ENCODE results near the gene SF3B5.
"Not testable (repeated sequence)": the region's sequence is repeated elsewhere in the genome, so short reads cannot be mapped to it uniquely, and the experiment has no call there.

Gene SF3B5

GRCh38 chr6:144104898-144105487, 9.6 kb upstream of the SF3B5 start:
- DNase-seq (ENCODE audit: low read depth in 2 of 2): no peak

GRCh38 chr6:144104488-144104887, 9.1 kb upstream of the SF3B5 start:
- DNase-seq (ENCODE audit: low read depth in 2 of 2): no peak

DNA sequence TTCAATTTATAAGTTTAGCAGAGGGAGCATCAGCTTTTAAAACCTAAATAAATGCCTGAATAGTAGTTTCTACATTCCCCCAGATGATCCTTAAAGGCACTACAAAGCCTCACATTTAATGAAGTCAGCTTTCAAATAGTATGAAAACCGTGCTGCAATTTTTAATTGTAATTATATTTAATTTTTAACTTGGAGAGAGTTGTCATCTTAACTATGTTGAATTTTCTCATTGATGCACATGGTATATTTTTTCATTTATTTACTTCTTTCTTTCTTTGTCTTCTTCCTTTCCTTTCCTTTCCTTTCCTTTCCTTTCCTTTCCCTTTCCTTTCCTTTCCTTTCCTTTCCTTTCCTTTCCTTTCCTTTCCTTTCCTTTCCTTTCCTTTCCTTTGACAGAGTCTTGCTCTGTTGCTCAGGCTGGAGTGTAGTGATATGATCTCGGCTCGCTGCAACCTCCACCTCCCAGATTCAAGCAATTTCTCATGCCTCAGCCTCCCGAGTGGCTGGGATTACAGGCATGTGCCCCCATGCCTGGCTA, 7.7 kb upstream of the SF3B5 start:
- no peak for DNase-seq (ENCODE audit: low read depth in 2 of 2)

DNA sequence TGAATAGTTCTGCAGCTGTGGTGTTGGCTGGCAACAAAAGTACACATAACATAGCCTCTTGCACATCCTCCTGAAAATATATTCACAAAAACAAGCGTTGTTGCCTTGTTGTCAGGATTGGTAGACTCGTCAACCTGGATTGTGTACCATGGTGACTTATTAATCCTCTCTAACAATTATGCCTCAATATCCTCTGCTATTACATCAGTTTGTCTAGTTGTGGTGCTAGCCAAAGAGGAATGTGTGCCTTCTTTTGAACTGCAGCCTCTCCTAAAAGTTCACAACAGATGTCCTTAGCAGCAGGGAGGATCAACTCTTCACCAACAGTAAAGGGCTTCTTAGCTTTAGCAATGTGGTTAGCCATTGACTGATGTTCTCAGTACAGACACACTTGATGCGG, 3.6 kb upstream of the SF3B5 start:
- DNase-seq (ENCODE audit: low read depth in 2 of 2): no peak

DNA sequence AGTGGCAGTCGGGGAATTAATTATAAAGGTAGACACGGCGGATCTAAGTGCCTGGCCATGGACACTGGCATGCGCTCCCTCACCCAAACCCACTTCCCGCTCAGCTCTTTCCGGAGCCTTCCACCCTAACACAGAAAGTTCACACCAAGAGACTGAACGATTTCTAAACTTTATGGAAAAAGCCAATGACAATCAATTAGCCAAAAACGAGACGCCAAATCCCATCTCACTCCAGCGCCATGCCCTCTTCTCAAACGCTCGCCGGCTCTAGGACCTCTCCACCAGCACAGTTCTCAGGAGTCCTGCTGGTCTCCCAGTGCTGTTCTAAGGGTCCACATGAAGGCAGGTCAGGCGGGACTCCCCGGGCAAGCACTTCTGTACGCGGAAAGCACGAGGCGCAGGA, 641 bp downstream of the SF3B5 start:
- no peak for DNase-seq (ENCODE audit: low read depth in 2 of 2)

- no peak for DNase-seq (ENCODE audit: low read depth in 2 of 2)
Measured at GRCh38 chr6:144093658-144094057, 1.7 kb downstream of the SF3B5 start.

DNA sequence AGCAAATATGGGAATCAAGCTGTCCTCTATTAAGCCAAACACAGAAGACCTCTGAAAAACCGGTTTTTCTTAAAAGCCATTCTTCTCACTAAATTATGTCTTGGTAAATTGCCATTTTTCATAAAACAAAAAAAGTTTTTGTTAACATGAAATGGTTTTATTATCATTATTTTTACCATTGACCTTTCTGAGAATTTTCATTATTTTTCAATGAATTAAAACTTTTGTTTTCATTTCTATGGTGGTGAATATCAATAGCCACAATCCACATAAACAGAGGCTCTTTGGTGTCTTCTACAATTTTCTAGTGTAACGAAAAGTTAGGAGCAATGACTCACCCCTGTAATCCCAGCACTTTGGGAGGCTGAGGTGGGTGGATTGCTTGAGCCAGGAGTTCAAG, 2.1 kb downstream of the SF3B5 start:
- DNase-seq (ENCODE audit: low read depth in 2 of 2): no peak

GRCh38 chr6:144090384-144090783, 5.0 kb downstream of the SF3B5 start:
- DNase-seq (ENCODE audit: low read depth in 2 of 2): no peak

DNA sequence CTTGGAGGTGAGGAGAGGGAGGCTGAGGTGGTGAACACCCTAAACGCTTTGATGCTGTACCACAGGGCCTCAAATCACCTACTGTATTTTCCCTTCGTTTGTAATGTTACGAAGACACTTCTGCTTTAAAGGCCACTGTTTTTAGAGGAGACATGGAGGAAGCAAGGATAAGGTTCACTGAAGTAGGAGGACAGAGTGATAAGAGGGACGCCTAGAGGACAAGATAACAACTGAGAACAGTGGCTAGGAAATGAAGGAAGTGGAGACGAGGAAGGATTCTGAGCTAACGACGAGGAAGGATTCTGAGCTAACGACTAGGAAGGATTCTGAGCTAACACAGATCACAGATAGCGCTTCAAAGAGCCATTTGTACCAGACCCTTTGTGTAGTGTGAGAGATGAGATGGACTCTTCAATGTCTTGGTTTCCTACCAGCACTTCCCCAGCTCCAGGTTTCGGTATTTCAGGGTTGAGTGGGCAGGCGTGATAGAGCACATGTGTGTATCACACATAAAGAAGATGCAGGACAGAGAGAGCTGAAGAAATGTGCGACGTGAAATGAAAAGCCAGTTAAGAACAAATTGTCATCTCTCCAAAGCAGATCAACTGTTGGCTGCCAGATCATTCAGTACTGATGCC, 7.5 kb downstream of the SF3B5 start:
- DNase-seq (ENCODE audit: low read depth in 2 of 2): no peak

GRCh38 chr6:144086959-144087358, 8.4 kb downstream of the SF3B5 start:
- DNase-seq (ENCODE audit: low read depth in 2 of 2): no peak

DNA sequence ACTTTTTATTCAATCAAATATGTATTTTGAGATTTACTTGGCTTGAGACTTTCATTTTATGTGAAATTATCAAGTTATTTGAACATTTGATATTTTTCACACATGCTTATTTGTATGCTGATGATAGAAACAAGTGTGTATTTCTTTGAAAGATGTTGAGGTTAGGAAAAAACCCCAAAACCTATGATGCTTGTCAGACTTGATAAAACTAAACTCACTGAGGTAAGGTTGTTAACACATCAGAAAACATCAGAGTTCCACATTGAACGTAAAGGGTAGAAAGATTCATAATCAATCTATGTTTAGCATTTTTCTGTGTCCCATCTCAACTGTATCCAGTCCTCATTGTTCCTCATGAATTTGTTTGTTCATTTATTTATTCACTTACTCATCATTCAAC, 12.2 kb downstream of the SF3B5 start:
- no peak for DNase-seq (ENCODE audit: low read depth in 2 of 2)

DNA sequence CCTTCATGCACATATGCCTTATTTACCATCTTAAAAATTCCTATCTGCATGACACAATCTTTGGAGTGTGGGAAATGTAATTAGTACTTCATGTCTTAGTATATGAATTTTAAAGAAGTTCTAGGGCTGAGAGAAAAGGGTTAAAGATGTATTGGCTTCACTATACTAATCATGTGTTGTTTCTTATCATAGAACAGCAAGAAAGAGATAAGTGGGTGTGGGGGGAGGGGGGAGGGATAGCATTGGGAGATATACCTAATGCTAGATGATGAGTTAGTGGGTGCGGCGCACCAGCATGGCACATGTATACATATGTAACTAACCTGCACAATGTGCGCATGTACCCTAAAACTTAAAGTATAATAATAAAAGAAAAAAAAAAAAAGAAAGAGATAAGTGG, 13.0 kb downstream of the SF3B5 start:
- not testable (repeated sequence) for DNase-seq (ENCODE audit: low read depth in 2 of 2)

- no peak for DNase-seq (ENCODE audit: low read depth in 2 of 2)
Measured at GRCh38 chr6:144077871-144078270, 17.5 kb downstream of the SF3B5 start.

DNA sequence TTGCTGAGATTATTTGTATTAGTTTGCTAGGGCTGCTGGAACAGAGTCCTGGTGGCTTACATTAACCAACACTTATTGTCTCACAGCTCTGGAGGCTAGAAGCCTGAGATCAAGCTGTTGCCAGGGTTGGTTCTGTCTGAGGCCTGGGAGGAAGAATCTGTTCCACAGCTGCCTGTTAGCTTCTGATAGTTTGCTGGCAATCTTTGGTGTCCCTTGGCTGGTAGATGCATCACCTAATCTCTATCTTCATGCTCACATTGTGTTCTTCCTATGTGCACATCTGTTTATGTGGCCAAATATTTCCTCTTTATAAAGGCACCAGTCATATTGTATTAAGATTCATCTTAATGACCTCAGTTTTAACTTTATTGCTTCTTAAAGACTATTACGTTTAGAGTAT, 19.5 kb downstream of the SF3B5 start:
- DNase-seq (ENCODE audit: low read depth in 2 of 2): no peak

DNA sequence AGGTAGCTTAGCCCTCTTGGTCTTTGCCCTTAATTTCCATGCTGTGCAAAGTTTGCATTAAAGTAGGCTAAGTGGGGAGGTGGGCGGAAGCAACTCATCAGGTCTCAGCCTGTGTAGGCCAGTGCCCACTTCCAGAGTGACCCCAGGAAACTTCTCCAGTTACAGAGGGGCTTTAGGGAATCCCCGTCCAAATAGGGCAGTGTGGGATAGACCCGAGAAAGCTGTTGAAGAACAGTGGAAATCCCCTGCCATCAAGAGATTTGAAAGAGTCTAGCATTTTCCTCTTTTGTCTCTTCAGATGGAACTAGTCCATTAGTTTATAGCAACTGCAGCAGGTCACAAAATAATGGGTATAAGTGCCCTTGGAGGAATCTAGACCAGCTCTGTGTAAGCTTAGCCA, 20.2 kb downstream of the SF3B5 start:
- DNase-seq (ENCODE audit: low read depth in 2 of 2): no peak

GRCh38 chr6:144073024-144073423, 22.3 kb downstream of the SF3B5 start:
- DNase-seq (ENCODE audit: low read depth in 2 of 2): no peak

GRCh38 chr6:144069506-144069905, 25.9 kb downstream of the SF3B5 start:
- no peak for DNase-seq (ENCODE audit: low read depth in 2 of 2)

DNA sequence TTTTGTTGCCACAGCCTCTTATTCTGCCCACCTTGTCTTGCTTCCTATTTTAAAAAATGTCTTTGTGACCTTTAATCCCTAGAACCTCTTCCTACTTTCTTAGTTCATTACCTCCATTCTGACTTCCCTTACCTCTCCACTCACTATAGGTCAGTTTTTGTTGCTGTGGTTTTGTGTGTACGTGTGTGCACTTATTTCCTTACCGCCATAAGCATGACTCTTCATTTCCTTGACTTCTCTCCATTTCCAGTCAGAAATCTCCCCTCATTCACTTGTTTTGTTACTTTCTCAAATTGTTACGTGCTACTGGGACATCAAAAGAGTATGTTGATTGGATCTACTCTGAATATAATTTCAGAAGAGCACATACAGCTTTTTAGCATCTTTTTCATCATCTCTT, 26.6 kb downstream of the SF3B5 start:
- DNase-seq (ENCODE audit: low read depth in 2 of 2): no peak

DNA sequence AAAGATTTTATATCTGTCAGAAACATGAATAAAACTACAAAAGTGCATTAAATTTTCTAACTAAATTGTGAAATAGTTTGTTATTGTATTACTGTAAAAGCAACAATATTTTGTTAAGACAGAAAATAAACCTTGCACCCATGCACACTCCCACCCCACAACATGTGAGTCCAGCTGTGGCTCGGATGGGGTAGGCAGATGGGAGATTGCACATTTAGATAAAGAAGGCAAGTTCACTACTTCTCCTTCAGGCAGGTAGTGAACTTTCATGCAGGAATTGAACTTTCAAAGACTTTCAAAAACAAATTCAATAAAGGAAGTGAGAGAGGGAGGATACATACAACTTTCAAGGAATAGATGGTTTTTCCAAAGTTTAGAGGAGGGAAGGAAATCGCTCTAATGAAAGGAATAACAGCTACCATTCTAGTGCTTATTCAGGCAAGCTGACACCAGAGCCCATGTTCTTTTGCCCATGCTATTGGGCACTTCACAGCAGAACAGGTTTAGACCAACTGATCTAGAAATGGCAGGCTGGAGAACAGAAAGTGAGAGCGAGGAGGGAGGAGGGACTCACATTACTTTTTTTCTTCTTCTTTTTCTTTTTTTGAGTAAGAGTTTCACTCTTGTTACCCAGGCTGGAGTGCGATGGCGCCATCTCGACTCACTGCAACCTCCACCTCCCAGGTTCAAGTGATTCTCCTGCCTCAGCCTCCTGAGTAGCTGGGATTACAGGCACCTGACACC, 28.5 kb downstream of the SF3B5 start:
- no peak for DNase-seq (ENCODE audit: low read depth in 2 of 2)

DNA sequence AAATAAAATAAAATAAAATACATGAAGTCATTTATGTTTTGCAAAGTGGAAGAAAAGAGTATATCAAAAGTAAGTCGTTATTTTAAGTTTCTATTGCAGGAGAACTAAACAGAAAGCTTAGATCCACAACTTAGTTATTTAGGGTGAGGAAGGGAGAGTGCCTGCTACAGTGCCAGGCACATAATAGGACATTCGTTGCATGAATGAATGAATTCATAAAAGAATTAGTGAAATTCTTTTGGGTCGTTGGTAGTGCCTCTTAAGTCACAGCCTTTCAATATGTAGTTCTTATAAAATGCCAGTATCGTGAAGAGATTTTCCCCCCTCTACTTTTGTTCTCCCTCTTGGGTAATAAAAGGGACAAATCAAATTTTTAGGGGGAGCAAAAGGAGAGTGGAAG, 29.1 kb downstream of the SF3B5 start:
- DNase-seq (ENCODE audit: low read depth in 2 of 2): no peak

GRCh38 chr6:144065213-144065660, 30.1 kb downstream of the SF3B5 start:
- DNase-seq (ENCODE audit: low read depth in 2 of 2): no peak

DNA sequence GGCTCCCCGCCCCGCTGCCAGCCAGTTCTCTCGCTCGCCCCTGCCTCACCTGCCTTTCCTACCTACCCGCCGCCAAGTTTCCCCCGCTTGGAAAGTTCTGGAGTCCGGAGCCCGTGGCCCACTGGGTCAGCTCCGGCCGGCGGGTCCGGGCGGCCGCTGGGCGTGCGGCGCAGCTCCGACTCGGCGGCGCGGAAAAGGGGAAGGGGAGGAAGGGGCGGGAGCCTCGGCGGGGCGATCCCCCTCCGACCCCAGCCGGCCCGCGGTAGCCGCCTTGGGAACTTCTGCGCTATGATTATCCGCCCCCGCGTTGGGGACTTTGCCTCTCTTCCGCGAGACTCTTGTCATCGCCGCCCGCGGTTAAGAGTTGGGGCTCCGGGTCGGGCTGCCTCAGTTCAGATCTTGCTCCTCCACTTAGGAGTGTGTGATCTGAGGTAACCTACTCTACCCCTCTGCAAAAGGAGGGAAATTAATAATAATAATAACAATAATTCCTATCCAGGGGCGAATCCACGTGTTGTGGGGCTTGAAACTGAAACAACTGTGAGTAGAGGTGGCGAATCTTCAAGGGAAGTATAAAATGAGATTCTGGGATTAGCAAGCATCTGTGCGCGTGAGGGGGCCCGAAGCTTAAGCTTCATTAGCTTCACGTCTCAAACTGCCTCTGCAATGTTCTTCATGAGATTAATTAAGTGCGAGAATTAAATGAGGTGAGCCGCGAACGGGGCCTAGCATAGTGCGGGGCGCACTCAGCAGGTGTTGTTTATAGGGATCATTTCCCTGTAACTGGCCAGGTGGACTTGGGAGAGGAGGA, 30.8 kb downstream of the SF3B5 start:
- DNase-seq (ENCODE audit: low read depth in 2 of 2): peak; percentile 44 to 52

Data from stimulated activated CD8-positive, alpha-beta memory T cell treated with anti-CD3 and anti-CD28 coated beads, Interleukin-15, amount 100 ng/mL, for 4 hours (primary cell).